Caco-2 (cell line): ENCODE results near the gene RPA4. TPM values are rescaled to one million over a fixed set of nuclear protein-coding genes. Genes with fewer than 3 reads are reported as not detected.

ENCODE experiments used
- BruUV-seq: library from RNA; stranded (reverse); fragments of 400-500 nt; replicated peaks from 2 replicates; lab custom pipeline; 2021; lab: Mats Ljungman, UMichigan
- CTCF ChIA-PET: fragments of 300-600 bp; sonication (Branson Sonifier 250); formaldehyde crosslinking; loops from one replicate; lab custom pipeline; 2022; ENCODE audit warnings: antibody characterized with exemption; lab: Charles Lee
- POLR2A ChIA-PET: fragments of 300-600 bp; sonication (Branson Sonifier 250); formaldehyde crosslinking; loops from one replicate; lab custom pipeline; 2022; ENCODE audit warnings: antibody characterized with exemption; lab: Charles Lee
- DNase-seq, 2 experiments: peaks; one replicate each; pipeline versions ENCODE4 v3.0.0 to v3.0.0-alpha.2; 2020 to 2022
- H3K27me3 ChIP-seq: replicated peaks from 2 replicates; pipeline ENCODE4 v1.6.0; 2011; ENCODE audit warnings: low read length; ENCODE audit not compliant: control insufficient read depth, insufficient read depth
- H3K36me3 ChIP-seq: 2 replicates; pipeline ENCODE4 v1.5.1; 2011; ENCODE audit warnings: low read length; ENCODE audit not compliant: control insufficient read depth, insufficient read depth
- H3K4me1 ChIP-seq: fragments of 250-450 bp; sonication (Bioruptor Pico); 2 replicates; pipeline ENCODE4 v1.5.1; 2020; ENCODE audit warnings: mild to moderate bottlenecking
- H3K4me3 ChIP-seq: 2 replicates; pipeline ENCODE4 v1.5.1; 2011; ENCODE audit warnings: low read depth, mild to moderate bottlenecking, control low read depth, low read length
- H3K9me3 ChIP-seq: fragments of 250-450 bp; sonication (Bioruptor Pico); 2 replicates; pipeline ENCODE4 v1.5.1; 2020; ENCODE audit warnings: mild to moderate bottlenecking, moderate library complexity
- H3K27ac Mint-ChIP-seq: one replicate; pipeline ENCODE4 v1.8.0; 2022; ENCODE audit warnings: mixed read lengths; ENCODE audit not compliant: unreplicated experiment
- H3K27me3 Mint-ChIP-seq: one replicate; pipeline ENCODE4 v1.8.0; 2022; ENCODE audit warnings: mixed read lengths; ENCODE audit not compliant: insufficient read depth, unreplicated experiment
- H3K36me3 Mint-ChIP-seq: one replicate; pipeline ENCODE4 v1.8.0; 2022; ENCODE audit warnings: mild to moderate bottlenecking, mixed read lengths; ENCODE audit not compliant: insufficient read depth, unreplicated experiment
- H3K4me1 Mint-ChIP-seq: one replicate; pipeline ENCODE4 v1.8.0; 2022; ENCODE audit warnings: low read depth, mixed read lengths; ENCODE audit not compliant: unreplicated experiment
- H3K4me3 Mint-ChIP-seq: one replicate; pipeline ENCODE4 v1.8.0; 2022; ENCODE audit warnings: mild to moderate bottlenecking, moderate library complexity, mixed read lengths; ENCODE audit not compliant: unreplicated experiment
- H3K9me3 Mint-ChIP-seq: one replicate; pipeline ENCODE4 v1.8.0; 2022; ENCODE audit warnings: mixed read lengths; ENCODE audit not compliant: unreplicated experiment
- intact Hi-C: fragments of 100-400 bp; cut with micrococcal nuclease; formaldehyde crosslinking; loops from one replicate; pipeline ENCODE4 v1.10.0; 2022; ENCODE audit not compliant: unreplicated experiment
- total RNA-seq: library from RNA; stranded (reverse); gene quantifications from 2 replicates; pipeline ENCODE4 v1.2.3, GENCODE V29; 2022
- TF ChIP-seq, protein P1 (sequence below), 2 experiments: fragments of 200-600 bp in 1 of 2; IDR thresholded peaks; 1 replicate in 1 of 2; 2 replicates in 1 of 2; pipeline versions ENCODE4 v1.5.1 to v1.8.0; 2011 to 2022; ENCODE audit warnings: antibody characterized with exemption in 1 of 2, control low read depth in 1 of 2, inconsistent platforms in 1 of 2, low read depth in 1 of 2, low read length in 1 of 2, mild to moderate bottlenecking in 1 of 2, moderate library complexity in 1 of 2; ENCODE audit not compliant: insufficient read depth in 1 of 2, severe bottlenecking in 1 of 2, unreplicated experiment in 1 of 2

The RPA4 gene
- total RNA-seq, 1 experiment from 2014 or later: 0.75 TPM

DNA sequence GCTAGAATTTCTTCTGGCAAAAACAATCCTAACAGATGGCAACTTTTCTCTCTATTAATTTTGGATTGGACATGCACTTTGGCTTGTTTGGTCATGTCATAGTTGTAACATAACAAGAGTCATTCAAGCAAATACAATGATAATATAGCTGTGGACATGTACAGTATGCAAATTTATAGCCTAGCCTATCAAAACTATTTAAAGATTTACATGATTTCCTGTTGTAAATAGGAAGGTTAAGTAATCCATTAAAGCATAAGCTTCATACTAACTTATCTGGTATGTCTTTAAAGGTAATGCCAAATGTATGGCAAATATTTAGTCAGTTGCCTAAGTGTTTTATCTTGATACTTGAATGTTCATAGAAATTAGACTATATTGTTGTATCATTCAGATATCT lies 45.3 kb downstream of the RPA4 start:
- H3K27ac Mint-ChIP-seq: no peak overlapping the region
- CTCF ChIA-PET: no interaction called here
- TF ChIP-seq, protein P1, sequence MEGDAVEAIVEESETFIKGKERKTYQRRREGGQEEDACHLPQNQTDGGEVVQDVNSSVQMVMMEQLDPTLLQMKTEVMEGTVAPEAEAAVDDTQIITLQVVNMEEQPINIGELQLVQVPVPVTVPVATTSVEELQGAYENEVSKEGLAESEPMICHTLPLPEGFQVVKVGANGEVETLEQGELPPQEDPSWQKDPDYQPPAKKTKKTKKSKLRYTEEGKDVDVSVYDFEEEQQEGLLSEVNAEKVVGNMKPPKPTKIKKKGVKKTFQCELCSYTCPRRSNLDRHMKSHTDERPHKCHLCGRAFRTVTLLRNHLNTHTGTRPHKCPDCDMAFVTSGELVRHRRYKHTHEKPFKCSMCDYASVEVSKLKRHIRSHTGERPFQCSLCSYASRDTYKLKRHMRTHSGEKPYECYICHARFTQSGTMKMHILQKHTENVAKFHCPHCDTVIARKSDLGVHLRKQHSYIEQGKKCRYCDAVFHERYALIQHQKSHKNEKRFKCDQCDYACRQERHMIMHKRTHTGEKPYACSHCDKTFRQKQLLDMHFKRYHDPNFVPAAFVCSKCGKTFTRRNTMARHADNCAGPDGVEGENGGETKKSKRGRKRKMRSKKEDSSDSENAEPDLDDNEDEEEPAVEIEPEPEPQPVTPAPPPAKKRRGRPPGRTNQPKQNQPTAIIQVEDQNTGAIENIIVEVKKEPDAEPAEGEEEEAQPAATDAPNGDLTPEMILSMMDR (IDR thresholded peaks at IDR 0.05; ENCODE audit: insufficient read depth in 1 of 2, low read depth in 1 of 2, low read length in 1 of 2, severe bottlenecking in 1 of 2, unreplicated experiment in 1 of 2): no peak
- BruUV-seq: no TSS peak
- Histone ChIP-seq H3K27me3 (no peaks in the 10 kb centered on the region), H3K4me3 (no peak overlapping the region), H3K36me3 (no peaks in the 10 kb centered on the region), H3K4me1 (no peaks in the 10 kb centered on the region), H3K9me3 (no peaks in the 10 kb centered on the region)
- no peaks in the 10 kb centered on the region for H3K36me3 Mint-ChIP-seq
- H3K4me3 Mint-ChIP-seq: no peak overlapping the region
- POLR2A ChIA-PET: no interaction called here
- no peaks in the 10 kb centered on the region for H3K4me1 Mint-ChIP-seq
- H3K27me3 Mint-ChIP-seq: no peaks in the 10 kb centered on the region
- intact Hi-C loops: no loop called here
- no peaks in the 10 kb centered on the region for H3K9me3 Mint-ChIP-seq
- DNase-seq: no peak

Other genes with a start within 250 kb of the RPA4 start
- gene DIAPH2, start 199.1 kb upstream of the RPA4 start, total RNA-seq: 16.1 and 18.2 TPM in 2 replicates